Cardiac septum (tissue), 1 donor: ENCODE results near the gene PEF1. TPM values are rescaled to one million over a fixed set of nuclear protein-coding genes. Genes with fewer than 3 reads are reported as not detected.

Source experiments
- DNase-seq: peaks from one replicate; pipeline ENCODE4 v3.0.0-alpha.2; 2020; ENCODE audit warnings: low spot score
- intact Hi-C: fragments of 100-400 bp; cut with DNase I; formaldehyde crosslinking; loops from one replicate; pipeline ENCODE4 v1.14.0; 2022
- total RNA-seq: library from RNA; stranded (reverse); fragmentation: NEBNext Ultra II Directional; extraction: Animal tissue kit (Norgen Biotek cat#: 25700); gene quantifications from one replicate; pipeline ENCODE4 v1.2.1, GENCODE V29; 2021
- donor health status: DM: no; HTN: no; CAD: no.

PEF1 gene
- total RNA-seq, 1 donor from 2014 or later, result 55.1 TPM

- peak; percentile 73 for DNase-seq
- intact Hi-C loops, result no loop called here
Observed at GRCh38 chr1:31580891-31581603, 63.6 kb downstream of the PEF1 start.

GRCh38 chr1:31580513-31580870 lies 64.2 kb downstream of the PEF1 start:
- intact Hi-C loops, result no loop called here
- no peak for DNase-seq

Other genes starting within 250 kb of the PEF1 start
- gene SERINC2, start 231.7 kb downstream of the PEF1 start, total RNA-seq, result 2.8 TPM
- gene TINAGL1, start 68.4 kb downstream of the PEF1 start, total RNA-seq, result 180 TPM
- not detected for gene HCRTR1, start 27.2 kb downstream of the PEF1 start, total RNA-seq
- gene COL16A1, start 59.1 kb upstream of the PEF1 start, total RNA-seq, result 45.9 TPM
- 7.7 TPM for gene ADGRB2, start 119.5 kb upstream of the PEF1 start, total RNA-seq
- gene SPOCD1, start 171.1 kb upstream of the PEF1 start, total RNA-seq, result 0.19 TPM